Prostate gland (tissue), 2 donors: ENCODE data around the gene SFXN2.

ENCODE experiments used
- POLR2A ChIP-seq: fragments of 450-650 bp; IDR thresholded peaks from one replicate; pipeline ENCODE4 v1.6.1; 2016; ENCODE audit warnings: antibody characterized with exemption, mild to moderate bottlenecking
- POLR2AphosphoS5 ChIP-seq: sonication (generic); formaldehyde crosslinking; IDR thresholded peaks from one replicate; pipeline ENCODE4 v1.6.1; 2017; ENCODE audit warnings: antibody characterized with exemption
- TF ChIP-seq, protein P1 (sequence below), 4 experiments: fragments of 200-600 bp in 2 of 4; fragments of 450-650 bp in 2 of 4; sonication (generic) in 2 of 4; IDR thresholded peaks; 1 replicate in 3 of 4; 2 replicates in 1 of 4; pipeline ENCODE4 v1.5.1; 2016 to 2019; ENCODE audit warnings: antibody characterized with exemption in 4 of 4, mild to moderate bottlenecking in 2 of 4, moderate library complexity in 2 of 4

DNA sequence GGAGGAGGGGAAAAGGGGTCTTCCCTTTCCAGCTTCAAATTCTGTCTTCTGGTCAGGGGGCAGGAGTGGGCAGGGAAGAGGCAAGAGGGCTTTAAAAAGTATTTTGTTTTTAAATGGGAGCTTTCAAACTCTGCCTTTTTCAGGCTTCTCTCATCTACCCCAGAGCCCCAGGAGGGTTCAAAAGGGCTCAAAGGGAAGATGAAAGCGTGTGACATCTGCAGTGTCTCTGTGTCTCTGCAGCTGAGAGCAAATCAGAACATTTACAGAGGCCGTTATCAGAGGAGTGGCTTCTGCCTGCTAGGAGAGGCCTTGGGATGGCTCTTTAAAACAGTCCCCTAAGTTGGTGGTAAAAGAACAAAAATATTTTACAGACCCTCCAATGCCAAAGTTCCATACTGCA lies 39.9 kb upstream of the SFXN2 start:
- TF ChIP-seq, protein P1, sequence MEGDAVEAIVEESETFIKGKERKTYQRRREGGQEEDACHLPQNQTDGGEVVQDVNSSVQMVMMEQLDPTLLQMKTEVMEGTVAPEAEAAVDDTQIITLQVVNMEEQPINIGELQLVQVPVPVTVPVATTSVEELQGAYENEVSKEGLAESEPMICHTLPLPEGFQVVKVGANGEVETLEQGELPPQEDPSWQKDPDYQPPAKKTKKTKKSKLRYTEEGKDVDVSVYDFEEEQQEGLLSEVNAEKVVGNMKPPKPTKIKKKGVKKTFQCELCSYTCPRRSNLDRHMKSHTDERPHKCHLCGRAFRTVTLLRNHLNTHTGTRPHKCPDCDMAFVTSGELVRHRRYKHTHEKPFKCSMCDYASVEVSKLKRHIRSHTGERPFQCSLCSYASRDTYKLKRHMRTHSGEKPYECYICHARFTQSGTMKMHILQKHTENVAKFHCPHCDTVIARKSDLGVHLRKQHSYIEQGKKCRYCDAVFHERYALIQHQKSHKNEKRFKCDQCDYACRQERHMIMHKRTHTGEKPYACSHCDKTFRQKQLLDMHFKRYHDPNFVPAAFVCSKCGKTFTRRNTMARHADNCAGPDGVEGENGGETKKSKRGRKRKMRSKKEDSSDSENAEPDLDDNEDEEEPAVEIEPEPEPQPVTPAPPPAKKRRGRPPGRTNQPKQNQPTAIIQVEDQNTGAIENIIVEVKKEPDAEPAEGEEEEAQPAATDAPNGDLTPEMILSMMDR (IDR thresholded peaks at IDR 0.05) = no peak
- no peak for TF ChIP-seq POLR2AphosphoS5
- no peak for TF ChIP-seq POLR2A
